Measurements from ENCODE around the gene FAM222A. TPM values are rescaled to one million over a fixed set of nuclear protein-coding genes. Genes with fewer than 3 reads are reported as not detected.

The FAM222A gene
- total RNA-seq, 1 donor from 2014 or later = 1.5 TPM

DNA sequence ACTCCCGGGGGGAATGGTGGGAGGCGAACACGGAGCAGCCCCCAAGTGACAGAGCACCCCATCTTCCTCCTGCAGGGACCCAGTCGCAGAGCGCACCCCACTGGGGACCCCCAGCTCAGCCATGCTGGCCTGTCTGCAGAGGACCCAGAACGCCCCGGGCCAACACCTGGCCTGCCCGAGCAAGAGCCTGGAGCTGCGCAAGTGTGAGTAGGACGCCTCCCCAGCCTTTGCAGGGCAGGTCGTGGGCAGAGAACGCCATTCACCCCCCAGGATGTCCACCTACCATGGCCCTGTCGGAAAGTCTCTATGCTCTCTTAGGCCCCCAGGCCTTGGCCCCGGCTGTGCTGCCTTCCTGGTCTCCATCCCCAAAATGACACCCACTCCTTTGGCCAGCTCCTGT lies 30.4 kb downstream of the FAM222A start:
- H3K9me3 Mint-ChIP-seq (ENCODE audit: unreplicated experiment) = no peaks in the 10 kb centered on the region
- H3K4me3 Mint-ChIP-seq (ENCODE audit: unreplicated experiment) = no peak overlapping the region
- H3K4me1 Mint-ChIP-seq (ENCODE audit: unreplicated experiment) = no peaks in the 10 kb centered on the region
- TF ChIP-seq, protein P1, sequence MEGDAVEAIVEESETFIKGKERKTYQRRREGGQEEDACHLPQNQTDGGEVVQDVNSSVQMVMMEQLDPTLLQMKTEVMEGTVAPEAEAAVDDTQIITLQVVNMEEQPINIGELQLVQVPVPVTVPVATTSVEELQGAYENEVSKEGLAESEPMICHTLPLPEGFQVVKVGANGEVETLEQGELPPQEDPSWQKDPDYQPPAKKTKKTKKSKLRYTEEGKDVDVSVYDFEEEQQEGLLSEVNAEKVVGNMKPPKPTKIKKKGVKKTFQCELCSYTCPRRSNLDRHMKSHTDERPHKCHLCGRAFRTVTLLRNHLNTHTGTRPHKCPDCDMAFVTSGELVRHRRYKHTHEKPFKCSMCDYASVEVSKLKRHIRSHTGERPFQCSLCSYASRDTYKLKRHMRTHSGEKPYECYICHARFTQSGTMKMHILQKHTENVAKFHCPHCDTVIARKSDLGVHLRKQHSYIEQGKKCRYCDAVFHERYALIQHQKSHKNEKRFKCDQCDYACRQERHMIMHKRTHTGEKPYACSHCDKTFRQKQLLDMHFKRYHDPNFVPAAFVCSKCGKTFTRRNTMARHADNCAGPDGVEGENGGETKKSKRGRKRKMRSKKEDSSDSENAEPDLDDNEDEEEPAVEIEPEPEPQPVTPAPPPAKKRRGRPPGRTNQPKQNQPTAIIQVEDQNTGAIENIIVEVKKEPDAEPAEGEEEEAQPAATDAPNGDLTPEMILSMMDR (IDR thresholded peaks at IDR 0.05) = no peak
- H3K27ac Mint-ChIP-seq (ENCODE audit: unreplicated experiment) = no peak overlapping the region
- H3K27me3 Mint-ChIP-seq (ENCODE audit: unreplicated experiment) = no peaks in the 10 kb centered on the region
- no peaks in the 10 kb centered on the region for H3K36me3 Mint-ChIP-seq (ENCODE audit: unreplicated experiment)
- DNase-seq (ENCODE audit: extremely low spot score, unreplicated experiment) = no peak

DNA sequence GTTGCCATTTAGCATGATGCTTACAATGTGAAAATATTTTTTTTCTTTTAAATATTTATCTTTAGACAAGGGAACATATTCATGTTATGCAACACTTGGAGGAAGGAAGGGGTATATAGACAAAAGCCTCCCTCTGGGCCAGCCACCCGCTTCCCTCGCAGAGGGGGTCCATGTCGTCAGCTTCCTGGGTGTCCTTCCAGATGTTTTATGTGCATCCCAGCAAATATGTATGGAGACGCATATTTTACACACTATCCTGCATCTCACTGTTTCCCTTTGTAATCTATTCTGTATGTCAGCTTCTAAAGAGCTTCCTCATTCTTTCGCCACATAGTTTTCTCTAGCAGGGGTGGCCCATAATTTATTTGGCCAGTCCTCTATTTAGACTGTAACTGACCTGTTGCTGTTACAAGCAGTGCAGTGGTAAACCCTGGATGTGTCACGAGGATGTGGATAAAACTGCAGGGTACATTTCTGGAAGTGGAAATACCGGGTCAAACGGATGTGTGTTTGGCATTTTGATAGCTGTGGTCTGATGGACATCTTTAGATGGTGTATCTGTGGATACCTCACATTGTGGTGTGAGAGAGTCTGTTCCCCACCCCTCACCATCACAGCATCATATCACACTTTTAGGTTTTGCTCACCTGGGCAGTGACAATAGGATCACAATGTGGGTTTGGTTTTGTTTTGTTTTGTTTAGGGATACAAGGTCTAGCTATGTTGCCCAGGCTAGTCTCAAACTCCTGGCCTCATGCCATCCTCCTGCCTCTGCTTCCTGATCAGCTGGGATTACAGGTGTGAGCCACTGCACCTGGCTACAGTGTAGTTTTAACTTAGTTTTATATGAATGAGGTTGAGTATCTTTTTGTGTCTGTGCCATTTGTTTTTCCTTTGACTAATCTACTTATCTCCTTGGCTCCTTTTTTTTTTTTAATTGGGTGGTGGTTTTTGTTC lies 31.6 kb downstream of the FAM222A start:
- TF ChIP-seq, protein P1 (IDR thresholded peaks at IDR 0.05) = no peak
- no peaks in the 10 kb centered on the region for H3K36me3 Mint-ChIP-seq (ENCODE audit: unreplicated experiment)
- no peaks in the 10 kb centered on the region for H3K27me3 Mint-ChIP-seq (ENCODE audit: unreplicated experiment)
- DNase-seq (ENCODE audit: extremely low spot score, unreplicated experiment) = no peak
- no peak overlapping the region for H3K4me3 Mint-ChIP-seq (ENCODE audit: unreplicated experiment)
- H3K4me1 Mint-ChIP-seq (ENCODE audit: unreplicated experiment) = no peaks in the 10 kb centered on the region
- peaks cover 2% of the 10 kb centered on the region for H3K9me3 Mint-ChIP-seq (ENCODE audit: unreplicated experiment)
- H3K27ac Mint-ChIP-seq (ENCODE audit: unreplicated experiment) = no peak overlapping the region

DNA sequence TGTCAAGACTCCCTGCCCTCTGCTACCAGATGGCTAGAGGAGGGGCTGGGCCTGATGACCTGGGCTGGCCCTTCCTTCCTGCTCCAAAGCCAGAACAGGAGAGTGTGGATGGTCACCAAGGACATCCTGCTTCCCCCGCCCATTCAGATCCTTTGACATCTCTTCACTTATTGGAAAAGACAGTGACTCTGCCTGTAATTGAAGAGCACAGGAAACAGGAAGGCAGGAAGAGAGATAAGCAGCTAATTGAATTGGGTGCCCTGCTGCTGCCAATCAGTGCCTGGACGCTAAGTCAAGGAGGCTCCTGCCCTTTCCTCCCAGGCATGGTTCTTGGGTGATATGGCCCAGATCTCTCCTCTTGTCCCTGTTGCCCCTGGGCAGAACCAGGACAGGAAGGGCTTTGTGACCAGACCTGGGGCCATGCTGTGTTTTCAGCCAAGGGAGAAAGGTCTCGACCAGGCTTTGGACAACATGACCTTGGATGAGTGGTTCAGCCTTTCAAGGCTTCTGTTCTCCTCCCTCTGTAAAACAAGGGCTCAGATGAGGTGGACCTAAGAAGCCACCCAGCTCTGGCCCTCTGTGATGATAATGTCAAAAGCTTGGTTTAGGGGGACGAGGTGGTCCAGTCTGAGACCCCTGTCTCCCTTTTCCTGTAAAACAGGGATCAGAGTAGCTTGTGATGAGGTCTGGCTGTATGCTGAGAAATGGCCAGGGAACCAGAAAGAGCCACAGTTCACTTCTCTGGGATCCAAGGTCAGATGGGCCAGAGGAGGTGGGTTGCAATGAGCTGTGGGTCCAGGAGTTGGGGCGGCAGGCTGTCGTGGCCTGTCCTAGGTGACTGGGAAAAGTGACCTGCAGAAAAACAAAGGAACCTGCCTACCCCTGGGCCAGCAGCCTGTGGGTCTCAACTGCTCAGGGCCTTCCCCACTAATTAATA lies 38.8 kb downstream of the FAM222A start:
- Mint-ChIP-seq H3K4me1 (ENCODE audit: unreplicated experiment) (no peaks in the 10 kb centered on the region), H3K27ac (ENCODE audit: unreplicated experiment) (no peak overlapping the region), H3K4me3 (ENCODE audit: unreplicated experiment) (no peak overlapping the region), H3K9me3 (ENCODE audit: unreplicated experiment) (peaks cover 31% of the 10 kb centered on the region), H3K27me3 (ENCODE audit: unreplicated experiment) (no peaks in the 10 kb centered on the region), H3K36me3 (ENCODE audit: unreplicated experiment) (peaks cover 18% of the 10 kb centered on the region)
- DNase-seq (ENCODE audit: extremely low spot score, unreplicated experiment) = no peak
- TF ChIP-seq, protein P1 (IDR thresholded peaks at IDR 0.05) = no peak

DNA sequence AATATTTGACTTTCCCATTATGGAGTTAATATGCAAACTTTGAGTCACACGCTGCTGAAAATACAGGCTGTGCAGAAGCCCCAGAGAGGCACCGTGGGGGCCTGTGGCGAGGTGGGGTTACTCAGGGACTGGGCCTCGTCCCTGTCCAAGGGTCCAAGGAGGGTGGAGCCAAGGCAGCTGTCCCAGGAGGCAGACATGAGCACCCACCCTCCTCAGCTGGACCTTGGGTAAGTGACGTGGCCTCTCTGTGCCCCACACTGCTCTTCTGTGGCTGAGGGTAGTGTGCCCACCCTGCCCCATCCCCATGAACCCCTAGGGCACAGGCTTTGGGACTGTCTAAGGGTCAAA lies 39.4 kb downstream of the FAM222A start:
- Mint-ChIP-seq H3K27me3 (ENCODE audit: unreplicated experiment) (no peaks in the 10 kb centered on the region), H3K4me3 (ENCODE audit: unreplicated experiment) (no peak overlapping the region), H3K4me1 (ENCODE audit: unreplicated experiment) (no peaks in the 10 kb centered on the region), H3K9me3 (ENCODE audit: unreplicated experiment) (peaks cover 35% of the 10 kb centered on the region), H3K36me3 (ENCODE audit: unreplicated experiment) (peaks cover 18% of the 10 kb centered on the region), H3K27ac (ENCODE audit: unreplicated experiment) (no peak overlapping the region)
- TF ChIP-seq, protein P1 (IDR thresholded peaks at IDR 0.05) = no peak
- no peak for DNase-seq (ENCODE audit: extremely low spot score, unreplicated experiment)

DNA sequence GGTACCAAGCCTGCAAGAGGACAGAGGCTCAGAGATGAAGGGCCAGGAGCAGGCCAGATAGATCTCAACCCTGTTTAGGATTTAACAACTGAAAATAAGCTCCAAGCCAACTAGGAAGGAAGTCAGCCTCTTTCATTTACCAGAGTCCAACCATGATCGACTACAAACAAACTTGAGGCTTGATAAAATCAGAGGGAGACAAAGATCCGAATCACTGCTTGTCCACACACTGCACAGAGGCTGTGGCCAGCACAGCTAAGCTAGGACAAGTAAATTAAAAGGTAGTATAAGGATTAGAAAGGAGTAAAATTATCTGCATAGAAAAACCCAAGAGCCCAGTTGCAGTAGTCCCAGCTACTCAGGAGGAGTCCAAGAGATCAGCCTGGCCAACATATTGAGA lies 40.3 kb downstream of the FAM222A start:
- TF ChIP-seq, protein P1 (IDR thresholded peaks at IDR 0.05) = no peak
- Mint-ChIP-seq H3K27me3 (ENCODE audit: unreplicated experiment) (no peaks in the 10 kb centered on the region), H3K27ac (ENCODE audit: unreplicated experiment) (no peak overlapping the region), H3K4me1 (ENCODE audit: unreplicated experiment) (no peaks in the 10 kb centered on the region), H3K4me3 (ENCODE audit: unreplicated experiment) (no peak overlapping the region), H3K36me3 (ENCODE audit: unreplicated experiment) (peaks cover 18% of the 10 kb centered on the region), H3K9me3 (ENCODE audit: unreplicated experiment) (peaks cover 35% of the 10 kb centered on the region)
- no peak for DNase-seq (ENCODE audit: extremely low spot score, unreplicated experiment)
